ENCODE measurements around the gene RPL41. TPM values are rescaled to one million over a fixed set of nuclear protein-coding genes. Genes with fewer than 3 reads are reported as not detected.
"Not testable (repeated sequence)": the region's sequence is repeated elsewhere in the genome, so short reads cannot be mapped to it uniquely, and the experiment has no call there.

RPL41 gene
- polyA plus RNA-seq, 3 donors = 2,986 to 5,048 (median 3,308) TPM

- H3K9me3 Mint-ChIP-seq = no peaks in the 10 kb centered on the region
- Histone ChIP-seq H4K20me1 (ENCODE audit: insufficient read depth, low read length) (peaks cover 9% of the 10 kb centered on the region), H3K4me1 (ENCODE audit: control insufficient read depth in 1 of 2, insufficient read depth in 2 of 2, low read length in 2 of 2) (peaks cover 30 to 31% of the 10 kb centered on the region in 2 donors), H3K79me2 (ENCODE audit: insufficient read depth, low read length) (peaks cover 36% of the 10 kb centered on the region), H3K36me3 (replicated peaks in 1 of 2; ENCODE audit: control insufficient read depth in 1 of 2, insufficient read depth in 2 of 2, low read length in 2 of 2) (peaks cover 34 to 38% of the 10 kb centered on the region in 2 donors), H3K4me2 (replicated peaks; ENCODE audit: extremely low read depth, low read length, poor library complexity, severe bottlenecking) (peak overlapping the region; percentile 85), H3K27ac (ENCODE audit: low read depth in 1 of 2, low read length in 2 of 2) (peak overlapping the region in 1 of 2 donors; percentile 98), H3K9me3 (replicated peaks in 1 of 2; ENCODE audit: control insufficient read depth in 1 of 2, insufficient read depth in 1 of 2, low read length in 2 of 2) (no peaks in the 10 kb centered on the region), H2AFZ (ENCODE audit: insufficient read depth, low read depth, low read length, poor library complexity, severe bottlenecking) (peak overlapping the region; percentile 83), H3K4me3 (replicated peaks in 1 of 3; ENCODE audit: low read depth in 2 of 3, low read length in 3 of 3) (peak overlapping the region; percentile 88 to 97 (median 89)), H3K27me3 (ENCODE audit: control insufficient read depth in 2 of 2, insufficient read depth in 2 of 2, low read length in 2 of 2) (no peaks in the 10 kb centered on the region), H3K9ac (ENCODE audit: insufficient read depth, low read length, poor library complexity, severe bottlenecking) (peak overlapping the region; percentile 91)
- peaks cover 29% of the 10 kb centered on the region for H3K4me1 Mint-ChIP-seq
- no peak for DNase-seq
- peaks cover 42 to 45% of the 10 kb centered on the region in 2 donors for H3K36me3 Mint-ChIP-seq
- peak overlapping the region; percentile 97 to 100 (median 99) for H3K27ac Mint-ChIP-seq
- H3K4me3 Mint-ChIP-seq = peak overlapping the region; percentile 95 to 98
- WGBS (ENCODE audit: insufficient coverage) = 85% methylated on average over 6 of the region's 10 CpGs
- H3K27me3 Mint-ChIP-seq (ENCODE audit: low read depth in 3 of 3) = no peaks in the 10 kb centered on the region
- intact Hi-C loops (cut with micrococcal nuclease) = loop anchor here (5.0 to 10.0 kb wide), 4 partner anchors 37 to 291 kb away; partner anchors contain the start of genes RPS26 (in 2 of the 2), DNAJC14 (in 1 of the 2), MYL6B (in 1 of the 2) and RAB5B (in 1 of the 2)
- TF ChIP-seq, protein P1, sequence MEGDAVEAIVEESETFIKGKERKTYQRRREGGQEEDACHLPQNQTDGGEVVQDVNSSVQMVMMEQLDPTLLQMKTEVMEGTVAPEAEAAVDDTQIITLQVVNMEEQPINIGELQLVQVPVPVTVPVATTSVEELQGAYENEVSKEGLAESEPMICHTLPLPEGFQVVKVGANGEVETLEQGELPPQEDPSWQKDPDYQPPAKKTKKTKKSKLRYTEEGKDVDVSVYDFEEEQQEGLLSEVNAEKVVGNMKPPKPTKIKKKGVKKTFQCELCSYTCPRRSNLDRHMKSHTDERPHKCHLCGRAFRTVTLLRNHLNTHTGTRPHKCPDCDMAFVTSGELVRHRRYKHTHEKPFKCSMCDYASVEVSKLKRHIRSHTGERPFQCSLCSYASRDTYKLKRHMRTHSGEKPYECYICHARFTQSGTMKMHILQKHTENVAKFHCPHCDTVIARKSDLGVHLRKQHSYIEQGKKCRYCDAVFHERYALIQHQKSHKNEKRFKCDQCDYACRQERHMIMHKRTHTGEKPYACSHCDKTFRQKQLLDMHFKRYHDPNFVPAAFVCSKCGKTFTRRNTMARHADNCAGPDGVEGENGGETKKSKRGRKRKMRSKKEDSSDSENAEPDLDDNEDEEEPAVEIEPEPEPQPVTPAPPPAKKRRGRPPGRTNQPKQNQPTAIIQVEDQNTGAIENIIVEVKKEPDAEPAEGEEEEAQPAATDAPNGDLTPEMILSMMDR (IDR thresholded peaks at IDR 0.05) = no peak
These were observed 1.1 kb upstream of the RPL41 start for GRCh38 chr12:56115329-56115728.

DNA sequence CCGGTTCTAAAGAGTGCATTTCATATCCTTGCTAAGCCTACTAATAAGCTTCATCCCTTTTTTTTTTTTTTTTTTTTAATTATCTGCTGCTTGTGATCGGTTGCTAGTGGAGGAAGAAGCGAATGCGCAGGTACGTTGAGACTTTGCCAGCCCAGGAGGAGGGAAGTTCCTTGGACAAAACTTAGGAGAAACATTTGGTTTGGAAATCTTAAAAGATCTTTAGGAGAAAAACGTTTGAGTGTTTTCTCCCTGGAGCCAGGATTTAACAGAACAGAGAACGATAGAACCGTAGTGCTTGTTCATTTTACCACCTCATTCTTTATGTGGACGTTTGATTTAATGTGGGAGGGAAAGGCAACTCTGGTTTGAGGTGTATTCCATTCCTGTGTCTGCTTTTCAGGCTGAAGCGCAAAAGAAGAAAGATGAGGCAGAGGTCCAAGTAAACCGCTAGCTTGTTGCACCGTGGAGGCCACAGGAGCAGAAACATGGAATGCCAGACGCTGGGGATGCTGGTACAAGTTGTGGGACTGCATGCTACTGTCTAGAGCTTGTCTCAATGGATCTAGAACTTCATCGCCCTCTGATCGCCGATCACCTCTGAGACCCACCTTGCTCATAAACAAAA, 761 bp downstream of the RPL41 start:
- Histone ChIP-seq H3K79me2 (ENCODE audit: insufficient read depth, low read length) (peaks cover 53% of the 10 kb centered on the region), H3K9ac (ENCODE audit: insufficient read depth, low read length, poor library complexity, severe bottlenecking) (peak overlapping the region; percentile 91), H4K20me1 (ENCODE audit: insufficient read depth, low read length) (peaks cover 22% of the 10 kb centered on the region), H3K4me2 (replicated peaks; ENCODE audit: extremely low read depth, low read length, poor library complexity, severe bottlenecking) (peak overlapping the region; percentile 85), H3K4me3 (replicated peaks in 1 of 3; ENCODE audit: low read depth in 2 of 3, low read length in 3 of 3) (peak overlapping the region; percentile 88 to 97 (median 89)), H3K4me1 (ENCODE audit: control insufficient read depth in 1 of 2, insufficient read depth in 2 of 2, low read length in 2 of 2) (peaks cover 30 to 31% of the 10 kb centered on the region in 2 donors), H3K27ac (ENCODE audit: low read depth in 1 of 2, low read length in 2 of 2) (peak overlapping the region; percentile 90 to 98), H3K36me3 (replicated peaks in 1 of 2; ENCODE audit: control insufficient read depth in 1 of 2, insufficient read depth in 2 of 2, low read length in 2 of 2) (peaks cover 29 to 39% of the 10 kb centered on the region in 2 donors)
- Mint-ChIP-seq H3K36me3 (peaks cover 44 to 46% of the 10 kb centered on the region in 2 donors), H3K27ac (peak overlapping the region; percentile 97 to 100 (median 99)), H3K4me1 (peaks cover 33% of the 10 kb centered on the region), H3K4me3 (peak overlapping the region; percentile 95 to 98)
- not testable (repeated sequence) for DNase-seq; H2AFZ ChIP-seq (ENCODE audit: insufficient read depth, low read depth, low read length, poor library complexity, severe bottlenecking); H3K9me3 ChIP-seq (replicated peaks in 1 of 2; ENCODE audit: control insufficient read depth in 1 of 2, insufficient read depth in 1 of 2, low read length in 2 of 2); H3K27me3 ChIP-seq (ENCODE audit: control insufficient read depth in 2 of 2, insufficient read depth in 2 of 2, low read length in 2 of 2); H3K9me3 Mint-ChIP-seq; H3K27me3 Mint-ChIP-seq (ENCODE audit: low read depth in 3 of 3)
- 4% methylated on average over 4 of the region's 16 CpGs for WGBS (ENCODE audit: insufficient coverage)
- intact Hi-C loops (cut with micrococcal nuclease) = loop anchor here (5.0 to 10.0 kb wide), 4 partner anchors 35 to 292 kb away; partner anchors contain the start of genes RPS26 (in 2 of the 2), DNAJC14 (in 1 of the 2), MYL6B (in 1 of the 2) and RAB5B (in 1 of the 2)

Measured in CD14-positive monocyte (primary cell).